Mesenchymal stem cell (in vitro differentiated cells and primary cell): ENCODE measurements around the gene HNF1A.
"Not testable (repeated sequence)": the region's sequence is repeated elsewhere in the genome, so short reads cannot be mapped to it uniquely, and the experiment has no call there.

Source experiments
- DNase-seq: peaks from one replicate; pipeline ENCODE4 v3.0.0-alpha.2; 2013
- H2AFZ ChIP-seq: one replicate; pipeline ENCODE4 v1.6.1; 2013; ENCODE audit warnings: low read depth, mild to moderate bottlenecking, control low read depth, inconsistent platforms, low read length, moderate library complexity
- H2AK5ac ChIP-seq: 2 replicates; pipeline ENCODE4 v1.6.1; 2013; ENCODE audit warnings: low read length, moderate library complexity, mild to moderate bottlenecking, inconsistent platforms; ENCODE audit not compliant: severe bottlenecking
- H2BK120ac ChIP-seq: one replicate; pipeline ENCODE4 v1.6.1; 2013; ENCODE audit warnings: low read depth, mild to moderate bottlenecking, inconsistent platforms, low read length, moderate library complexity
- H2BK12ac ChIP-seq, 2 experiments: one replicate each; pipeline ENCODE4 v1.6.1; 2013; ENCODE audit warnings: inconsistent platforms in 2 of 2, low read length in 2 of 2, mild to moderate bottlenecking in 2 of 2, moderate library complexity in 2 of 2, control low read depth in 1 of 2
- H2BK15ac ChIP-seq: one replicate; pipeline ENCODE4 v1.6.1; 2013; ENCODE audit warnings: mild to moderate bottlenecking, low read depth, inconsistent platforms; ENCODE audit not compliant: poor library complexity, severe bottlenecking
- H2BK5ac ChIP-seq: 2 replicates; pipeline ENCODE4 v1.6.1; 2013; ENCODE audit warnings: low read depth, mild to moderate bottlenecking, low read length, control low read depth, inconsistent platforms; ENCODE audit not compliant: poor library complexity, severe bottlenecking
- H3K14ac ChIP-seq, 2 experiments: one replicate each; pipeline ENCODE4 v1.6.1; 2013; ENCODE audit warnings: inconsistent platforms in 2 of 2, low read length in 2 of 2, control low read depth in 1 of 2, mild to moderate bottlenecking in 1 of 2, moderate library complexity in 1 of 2
- H3K18ac ChIP-seq, 2 experiments: one replicate each; pipeline ENCODE4 v1.6.1; 2013; ENCODE audit warnings: inconsistent platforms in 2 of 2, low read length in 2 of 2, control low read depth in 1 of 2, low read depth in 1 of 2, mild to moderate bottlenecking in 1 of 2
- H3K23ac ChIP-seq, 2 experiments: one replicate each; pipeline ENCODE4 v1.6.1; 2013; ENCODE audit warnings: inconsistent platforms in 2 of 2, low read length in 2 of 2, mild to moderate bottlenecking in 2 of 2, moderate library complexity in 2 of 2, control low read depth in 1 of 2
- H3K27ac ChIP-seq: 2 replicates; pipeline ENCODE4 v1.5.1; 2013; ENCODE audit warnings: mild to moderate bottlenecking, moderate library complexity, low read length, control low read depth, inconsistent platforms; ENCODE audit not compliant: poor library complexity, severe bottlenecking
- H3K27me3 ChIP-seq, 2 experiments: 2 replicates each; pipeline versions ENCODE4 v1.6.1 to v1.7.0; 2013; ENCODE audit warnings: low read length in 2 of 2, mild to moderate bottlenecking in 2 of 2, moderate library complexity in 2 of 2, control low read depth in 1 of 2, inconsistent platforms in 1 of 2; ENCODE audit not compliant: control insufficient read depth in 1 of 2, insufficient read depth in 1 of 2
- H3K36me3 ChIP-seq, 2 experiments: 2 replicates each; pipeline versions ENCODE4 v1.6.1 to v1.7.0; 2013; ENCODE audit warnings: low read length in 2 of 2, control low read depth in 1 of 2, inconsistent platforms in 1 of 2, low read depth in 1 of 2, mild to moderate bottlenecking in 1 of 2; ENCODE audit not compliant: insufficient read depth in 2 of 2, control insufficient read depth in 1 of 2
- H3K4ac ChIP-seq, 2 experiments: one replicate each; pipeline ENCODE4 v1.6.1; 2013; ENCODE audit warnings: inconsistent platforms in 2 of 2, low read length in 2 of 2, mild to moderate bottlenecking in 2 of 2, moderate library complexity in 2 of 2, control low read depth in 1 of 2, low read depth in 1 of 2
- H3K4me1 ChIP-seq: 2 replicates; pipeline ENCODE4 v1.6.1; 2013; ENCODE audit warnings: low read depth, low read length, control low read depth; ENCODE audit not compliant: control insufficient read depth, insufficient read depth
- H3K4me2 ChIP-seq: 2 replicates; pipeline ENCODE4 v1.6.1; 2013; ENCODE audit warnings: low read length, mild to moderate bottlenecking, inconsistent platforms; ENCODE audit not compliant: poor library complexity, severe bottlenecking
- H3K4me3 ChIP-seq, 2 experiments: 2 replicates each; pipeline versions ENCODE4 v1.5.1 to v1.7.0; 2013; ENCODE audit warnings: low read length in 2 of 2, mild to moderate bottlenecking in 2 of 2, control low read depth in 1 of 2, low read depth in 1 of 2; ENCODE audit not compliant: insufficient read depth in 1 of 2
- H3K79me1 ChIP-seq: replicated peaks from 2 replicates; pipeline ENCODE4 v1.6.1; 2013; ENCODE audit warnings: mild to moderate bottlenecking, control low read depth, low read length, inconsistent platforms; ENCODE audit not compliant: poor library complexity, severe bottlenecking
- H3K9ac ChIP-seq: 2 replicates; pipeline ENCODE4 v1.7.0; 2013; ENCODE audit warnings: mild to moderate bottlenecking, low read length, moderate library complexity
- H3K9me3 ChIP-seq: 2 replicates; pipeline ENCODE4 v1.7.0; 2013; ENCODE audit warnings: mild to moderate bottlenecking, low read length; ENCODE audit not compliant: control insufficient read depth
- H4K8ac ChIP-seq: one replicate; pipeline ENCODE4 v1.6.1; 2013; ENCODE audit warnings: inconsistent platforms, mild to moderate bottlenecking, low read length, moderate library complexity
- H4K91ac ChIP-seq: one replicate; pipeline ENCODE4 v1.6.1; 2013; ENCODE audit warnings: mild to moderate bottlenecking, low read length, inconsistent platforms
- WGBS: methylation state at CpG from one replicate; pipeline ENCODE4 v1.1.7; 2013; ENCODE audit warnings: mixed read lengths; 5-methylcytosine and 5-hydroxymethylcytosine counted together

The HNF1A gene

DNA sequence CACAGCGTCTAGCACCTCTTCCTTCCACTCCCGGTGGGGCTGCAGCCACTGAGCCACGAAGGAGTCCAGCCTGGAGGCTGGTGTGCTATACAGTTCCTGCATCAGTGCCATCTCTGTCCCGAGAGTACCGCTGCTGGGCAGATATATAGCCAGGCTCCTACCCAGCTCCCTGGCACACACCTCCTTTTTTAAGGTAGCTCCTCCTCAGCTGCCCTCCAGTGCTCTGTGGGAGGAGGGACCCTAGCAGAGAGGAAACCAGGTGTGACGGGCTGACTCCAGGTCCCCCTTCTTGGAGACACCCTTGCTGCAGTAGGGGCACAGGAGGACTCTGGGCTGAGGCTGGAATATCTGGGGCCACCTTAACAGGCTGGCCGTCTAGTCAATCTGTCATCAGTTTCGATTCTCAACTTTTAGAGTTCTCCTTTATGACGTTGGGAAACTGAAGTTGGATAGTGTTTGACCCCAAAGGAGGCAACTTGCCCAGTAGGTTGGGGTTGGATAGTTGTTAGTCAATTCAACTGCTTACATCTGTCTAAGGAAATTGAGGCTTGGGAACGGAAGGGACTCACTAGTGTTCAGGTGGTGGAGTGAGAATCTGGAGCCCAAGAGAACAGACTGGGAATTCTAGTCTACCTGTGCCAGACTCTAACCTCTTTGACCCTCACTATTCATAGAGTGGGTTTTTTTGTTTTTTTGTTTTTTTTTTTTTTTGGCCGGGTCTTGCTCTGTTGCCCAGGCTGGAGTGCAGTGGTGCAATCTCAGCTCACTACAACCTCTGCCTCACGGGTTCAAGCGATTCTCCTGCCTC lies 60.7 kb downstream of the HNF1A start, which contains the start of gene OASL:
Gene OASL (minus strand): TSS at position 386 of the 808 bp plus-strand sequence. CDS start 275 bp downstream, at position 111.
- Histone ChIP-seq H2BK12ac (no peak within 1 kb of the TSS), H2AK5ac (no peak within 1 kb of the TSS)

DNA sequence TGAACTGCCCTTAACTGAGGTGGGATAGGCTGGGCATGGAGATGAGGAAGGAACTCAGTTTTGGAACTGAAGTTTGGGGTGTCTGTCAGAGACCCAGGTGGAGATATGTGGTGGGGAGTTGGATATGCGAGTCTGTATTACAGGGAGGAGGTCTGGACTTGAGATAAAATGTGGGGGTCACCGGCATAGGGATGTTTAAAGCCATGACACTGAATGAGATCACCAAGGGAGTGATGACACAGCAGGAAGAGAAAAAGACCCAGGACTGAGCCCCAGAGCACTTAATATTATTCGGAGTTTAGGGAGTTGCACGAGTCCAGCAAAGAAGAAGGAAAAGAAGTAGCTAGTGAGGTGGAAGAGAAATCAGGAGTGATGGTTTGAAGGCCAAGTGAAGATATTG lies 64.7 kb downstream of the HNF1A start:
- H2BK15ac ChIP-seq = no peak overlapping the region
- H4K8ac ChIP-seq = no peak overlapping the region
- no peak overlapping the region for H3K4me2 ChIP-seq
- 82% methylated on average over 4 of the region's 4 CpGs for WGBS
- no peak overlapping the region for H3K14ac ChIP-seq
- no peak overlapping the region for H3K9ac ChIP-seq
- H3K9me3 ChIP-seq = no peaks in the 10 kb centered on the region
- no peak overlapping the region for H3K4me3 ChIP-seq
- H3K4ac ChIP-seq = no peak overlapping the region
- H2BK120ac ChIP-seq = no peak overlapping the region
- H3K23ac ChIP-seq = no peak overlapping the region
- no peak overlapping the region for H3K27ac ChIP-seq
- no peak overlapping the region for H2AFZ ChIP-seq
- no peak overlapping the region for H2BK5ac ChIP-seq
- no peak overlapping the region for H2BK12ac ChIP-seq
- H3K36me3 ChIP-seq = no peaks in the 10 kb centered on the region
- peaks cover 3 to 25% of the 10 kb centered on the region in 2 experiments for H3K27me3 ChIP-seq
- H4K91ac ChIP-seq = no peak overlapping the region
- H3K79me1 ChIP-seq = no peaks in the 10 kb centered on the region
- DNase-seq = no peak
- no peak overlapping the region for H3K18ac ChIP-seq
- H2AK5ac ChIP-seq = no peak overlapping the region
- peaks cover 1% of the 10 kb centered on the region for H3K4me1 ChIP-seq

More for the DNA sequence above, 60.7 kb downstream of the HNF1A start, which contains the start of gene OASL:
- Histone ChIP-seq H3K4me3 (peak within 1 kb of the TSS in 1 of 2 experiments; percentile 82), H3K4me2 (no peak within 1 kb of the TSS), H4K91ac (no peak within 1 kb of the TSS), H3K9ac (peak within 1 kb of the TSS; percentile 78), H3K14ac (no peak within 1 kb of the TSS), H4K8ac (no peak within 1 kb of the TSS), H3K36me3 (no peaks in the 10 kb centered on the region), H3K27me3 (peaks cover 0 to 18% of the 10 kb centered on the region in 2 experiments), H2AFZ (no peak within 1 kb of the TSS), H3K9me3 (no peaks in the 10 kb centered on the region), H3K27ac (no peak within 1 kb of the TSS), H3K4me1 (peaks cover 5% of the 10 kb centered on the region), H2BK120ac (no peak within 1 kb of the TSS), H3K79me1 (no peaks in the 10 kb centered on the region), H2BK5ac (no peak within 1 kb of the TSS), H3K4ac (no peak within 1 kb of the TSS), H3K18ac (no peak within 1 kb of the TSS), H3K23ac (no peak within 1 kb of the TSS), H2BK15ac (no peak within 1 kb of the TSS)
- DNase-seq = no peak
- WGBS = 80% methylated on average over 13 of the region's 13 CpGs

DNA sequence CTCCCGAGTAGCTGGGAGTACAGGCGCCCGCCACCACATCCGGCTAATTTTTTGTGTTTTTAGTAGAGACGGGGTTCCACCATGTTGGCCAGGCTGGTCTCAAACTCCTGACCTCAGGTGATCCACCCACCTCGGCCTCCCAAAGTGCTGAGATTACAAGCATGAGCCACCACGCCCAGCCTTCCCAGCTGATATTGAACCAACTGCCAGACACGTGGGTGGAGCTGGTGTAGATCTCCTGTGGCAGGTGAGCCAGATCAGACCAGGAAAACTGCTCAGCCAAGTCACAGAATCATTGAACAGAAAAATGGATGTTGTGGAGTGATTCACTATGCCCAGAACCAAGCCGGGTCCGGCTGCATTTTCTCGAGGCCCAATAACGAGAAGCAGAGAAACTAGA lies 69.1 kb downstream of the HNF1A start:
- H3K23ac ChIP-seq = peak overlapping the region in 1 of 2 experiments; percentile 40
- H4K91ac ChIP-seq, H3K27ac ChIP-seq, H3K9me3 ChIP-seq, H3K9ac ChIP-seq, H3K4ac ChIP-seq, H2BK5ac ChIP-seq, H3K79me1 ChIP-seq, H4K8ac ChIP-seq, H3K18ac ChIP-seq, H2AK5ac ChIP-seq, H2AFZ ChIP-seq, H3K4me3 ChIP-seq, H3K4me1 ChIP-seq, H2BK12ac ChIP-seq, H2BK15ac ChIP-seq, H3K36me3 ChIP-seq, H3K4me2 ChIP-seq, DNase-seq, H2BK120ac ChIP-seq, H3K14ac ChIP-seq: not testable (repeated sequence)
- 92% methylated on average over 11 of the region's 12 CpGs for WGBS
- peaks cover 19 to 31% of the 10 kb centered on the region in 2 experiments for H3K27me3 ChIP-seq

GRCh38 chr12:121048442-121048841 lies 70.1 kb downstream of the HNF1A start:
- H3K27ac ChIP-seq = no peak overlapping the region
- 75% methylated on average over 7 of the region's 7 CpGs for WGBS

More at GRCh38 chr12:121048442-121048841, 70.1 kb downstream of the HNF1A start:
- H3K36me3 ChIP-seq = no peaks in the 10 kb centered on the region
- no peak overlapping the region for H2AK5ac ChIP-seq
- no peak overlapping the region for H2BK15ac ChIP-seq
- no peak overlapping the region for H3K4ac ChIP-seq
- no peak overlapping the region for H3K4me3 ChIP-seq
- H3K9me3 ChIP-seq = no peaks in the 10 kb centered on the region
- no peak overlapping the region for H2BK120ac ChIP-seq
- H3K14ac ChIP-seq = no peak overlapping the region
- no peak overlapping the region for H4K91ac ChIP-seq
- no peak overlapping the region for H3K9ac ChIP-seq
- no peak overlapping the region for H2BK5ac ChIP-seq
- no peak overlapping the region for H4K8ac ChIP-seq
- peaks cover 19 to 25% of the 10 kb centered on the region in 2 experiments for H3K27me3 ChIP-seq
- peak overlapping the region; percentile 21 for H2AFZ ChIP-seq
- no peaks in the 10 kb centered on the region for H3K79me1 ChIP-seq
- no peak overlapping the region for H3K4me2 ChIP-seq
- no peaks in the 10 kb centered on the region for H3K4me1 ChIP-seq
- no peak overlapping the region for H3K23ac ChIP-seq
- H2BK12ac ChIP-seq = no peak overlapping the region
- DNase-seq = no peak
- no peak overlapping the region for H3K18ac ChIP-seq
